Testis (tissue), 2 donors: ENCODE data around the gene PIGS.

Experiments
- CTCF ChIP-seq, 3 experiments: fragments of 450-650 bp in 2 of 3; fragments of 200-600 bp in 1 of 3; sonication (generic) in 1 of 3; IDR thresholded peaks; one replicate each; pipeline ENCODE4 v1.5.1; 2016 to 2019; ENCODE audit warnings: antibody characterized with exemption in 3 of 3, mild to moderate bottlenecking in 2 of 3, moderate library complexity in 1 of 3
- POLR2A ChIP-seq: fragments of 450-650 bp; IDR thresholded peaks from one replicate; pipeline ENCODE4 v1.6.1; 2017; ENCODE audit warnings: antibody characterized with exemption, mild to moderate bottlenecking, moderate library complexity

DNA sequence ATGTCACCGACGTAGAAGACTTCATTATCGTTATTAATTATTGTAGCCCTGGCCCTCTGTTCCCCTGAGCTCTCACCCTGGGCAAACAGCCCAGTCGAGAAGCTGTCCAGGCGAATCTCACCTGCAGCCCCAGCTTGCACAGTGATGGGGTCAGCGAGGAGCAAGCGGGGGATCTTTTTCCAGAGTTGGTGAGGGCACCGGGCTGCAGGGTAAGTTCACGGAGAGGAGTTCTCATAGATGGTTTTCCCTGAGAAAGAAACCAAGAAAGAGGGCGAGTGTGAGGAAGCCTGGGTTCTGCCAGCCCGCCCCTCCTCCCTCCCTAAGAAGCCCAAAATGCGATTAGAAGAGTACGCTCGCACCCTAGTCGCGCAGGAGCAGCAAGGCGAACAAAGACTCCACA, 27.1 kb upstream of the PIGS start:
- TF ChIP-seq CTCF (IDR thresholded peaks at IDR 0.05) (no peak), POLR2A (no peak)
